Natural killer cell (primary cell): ENCODE measurements around the gene LTBP3. TPM values are rescaled to one million over a fixed set of nuclear protein-coding genes. Genes with fewer than 3 reads are reported as not detected.

Source experiments
- ATAC-seq, 3 donors: fragments of 150-1000 bp in 2 of 3; fragments of 200-7000 bp in 1 of 3; cut with Tn5 transposase; 1 replicate in 1 of 3; 2 replicates in 2 of 3; pipeline ENCODE4 v1.10.0; 2021; ENCODE audit warnings: mild to moderate bottlenecking in 2 of 3, moderate library complexity in 2 of 3
- DNase-seq, 2 donors: peaks; one replicate each; pipeline versions ENCODE4 v3.0.0 to v3.0.0-alpha.2; 2013 to 2021; ENCODE audit warnings: mixed read lengths in 1 of 2
- H3K27ac ChIP-seq: one replicate; pipeline ENCODE4 v1.5.1; 2013; ENCODE audit warnings: mild to moderate bottlenecking, low read length
- H3K27me3 ChIP-seq: one replicate; pipeline ENCODE4 v1.6.1; 2013; ENCODE audit warnings: low read length; ENCODE audit not compliant: control insufficient read depth, insufficient read depth
- H3K36me3 ChIP-seq: one replicate; pipeline ENCODE4 v1.6.1; 2013; ENCODE audit warnings: low read length; ENCODE audit not compliant: control insufficient read depth, insufficient read depth
- H3K4me1 ChIP-seq: one replicate; pipeline ENCODE4 v1.6.1; 2013; ENCODE audit warnings: low read length; ENCODE audit not compliant: control insufficient read depth, insufficient read depth
- H3K4me3 ChIP-seq: one replicate; pipeline ENCODE4 v1.5.1; 2013; ENCODE audit warnings: low read length
- H3K9me3 ChIP-seq: one replicate; pipeline ENCODE4 v1.6.1; 2013; ENCODE audit warnings: low read length; ENCODE audit not compliant: control insufficient read depth, insufficient read depth
- H3K27ac Mint-ChIP-seq, 2 donors: one replicate each; pipeline ENCODE4 v1.8.0; 2022; ENCODE audit warnings: mild to moderate bottlenecking in 2 of 2, mixed read lengths in 2 of 2, moderate library complexity in 1 of 2
- H3K27me3 Mint-ChIP-seq, 2 donors: one replicate each; pipeline ENCODE4 v1.8.0; 2022; ENCODE audit warnings: low read depth in 2 of 2, mixed read lengths in 2 of 2
- H3K36me3 Mint-ChIP-seq: one replicate; pipeline ENCODE4 v1.8.0; 2022; ENCODE audit warnings: mixed read lengths
- H3K4me1 Mint-ChIP-seq, 2 donors: one replicate each; pipeline ENCODE4 v1.8.0; 2022; ENCODE audit warnings: mixed read lengths in 2 of 2
- H3K4me3 Mint-ChIP-seq: one replicate; pipeline ENCODE4 v1.8.0; 2022; ENCODE audit warnings: mild to moderate bottlenecking, moderate library complexity, mixed read lengths
- H3K9me3 Mint-ChIP-seq, 2 donors: one replicate each; pipeline ENCODE4 v1.8.0; 2022; ENCODE audit warnings: mixed read lengths in 2 of 2
- CTCF ChIP-seq: fragments of 200-600 bp; IDR thresholded peaks from one replicate; pipeline ENCODE4 v1.8.0; 2022; ENCODE audit warnings: antibody characterized with exemption
- WGBS: methylation state at CpG from one replicate; pipeline ENCODE4 v1.1.7; 2013; ENCODE audit warnings: missing lambda C conversion rate; ENCODE audit not compliant: insufficient coverage; 5-methylcytosine and 5-hydroxymethylcytosine counted together
- intact Hi-C: fragments of 100-400 bp; cut with micrococcal nuclease; formaldehyde crosslinking; loops from one replicate; pipeline ENCODE4 v1.14.2; 2022
- total RNA-seq, 4 donors: library from RNA; stranded (reverse); fragments of 120-200 nt in 1 of 4; gene quantifications; one replicate each; pipeline versions ENCODE4 v1.2.3 to v1.2.4, GENCODE V29; 2013 to 2022

The LTBP3 gene
- total RNA-seq, 3 donors from 2014 or later (not counting 1 experiment from before 2014, with no cell fraction given): 121 to 155 (median 140) TPM

- no peak for TF ChIP-seq CTCF
- Histone ChIP-seq H3K4me3 (no peak overlapping the region), H3K36me3 (no peaks in the 10 kb centered on the region), H3K4me1 (peaks cover 55% of the 10 kb centered on the region), H3K27me3 (no peaks in the 10 kb centered on the region), H3K27ac (no peak overlapping the region), H3K9me3 (no peaks in the 10 kb centered on the region)
- no peaks in the 10 kb centered on the region for H3K36me3 Mint-ChIP-seq
- WGBS: 70% methylated on average over 14 of the region's 15 CpGs
- H3K4me1 Mint-ChIP-seq: peaks cover 21 to 46% of the 10 kb centered on the region in 2 donors
- no peak overlapping the region for H3K4me3 Mint-ChIP-seq
- no peaks in the 10 kb centered on the region for H3K9me3 Mint-ChIP-seq
- intact Hi-C loops: no loop called here
- ATAC-seq: no peak
- DNase-seq: no peak
- peak overlapping the region; percentile 57 to 95 for H3K27ac Mint-ChIP-seq
- H3K27me3 Mint-ChIP-seq: no peaks in the 10 kb centered on the region
Measured at GRCh38 chr11:65560555-65561418, 2.6 kb upstream of the LTBP3 start.

- Mint-ChIP-seq H3K27me3 (no peaks in the 10 kb centered on the region), H3K36me3 (no peaks in the 10 kb centered on the region), H3K4me3 (no peak overlapping the region), H3K27ac (peak overlapping the region; percentile 57 to 95), H3K4me1 (peaks cover 20 to 46% of the 10 kb centered on the region in 2 donors), H3K9me3 (no peaks in the 10 kb centered on the region)
- TF ChIP-seq CTCF: no peak
- Histone ChIP-seq H3K27me3 (no peaks in the 10 kb centered on the region), H3K27ac (no peak overlapping the region), H3K4me1 (peaks cover 55% of the 10 kb centered on the region), H3K36me3 (no peaks in the 10 kb centered on the region), H3K9me3 (no peaks in the 10 kb centered on the region), H3K4me3 (no peak overlapping the region)
- WGBS: 92% methylated on average over 5 of the region's 5 CpGs
- no peak for ATAC-seq
- no peak for DNase-seq
- intact Hi-C loops: no loop called here
Measured at GRCh38 chr11:65559951-65560537, 1.9 kb upstream of the LTBP3 start.

GRCh38 chr11:65559535-65559934 is 1.4 kb upstream of the LTBP3 start:
- Mint-ChIP-seq H3K27me3 (no peaks in the 10 kb centered on the region), H3K4me1 (peaks cover 21 to 47% of the 10 kb centered on the region in 2 donors), H3K27ac (peak overlapping the region; percentile 71 to 95), H3K4me3 (no peak overlapping the region), H3K36me3 (no peaks in the 10 kb centered on the region), H3K9me3 (no peaks in the 10 kb centered on the region)
- no peak for TF ChIP-seq CTCF
- Histone ChIP-seq H3K4me3 (no peak overlapping the region), H3K27me3 (no peaks in the 10 kb centered on the region), H3K9me3 (no peaks in the 10 kb centered on the region), H3K4me1 (peaks cover 55% of the 10 kb centered on the region), H3K27ac (no peak overlapping the region), H3K36me3 (no peaks in the 10 kb centered on the region)
- DNase-seq: no peak
- intact Hi-C loops: no loop called here
- no peak for ATAC-seq
- 95% methylated on average over 5 of the region's 5 CpGs for WGBS
